ENCODE results near the gene ZNF426.
"Not testable (repeated sequence)": the region's sequence is repeated elsewhere in the genome, so short reads cannot be mapped to it uniquely, and the experiment has no call there.

ZNF426 gene

DNA sequence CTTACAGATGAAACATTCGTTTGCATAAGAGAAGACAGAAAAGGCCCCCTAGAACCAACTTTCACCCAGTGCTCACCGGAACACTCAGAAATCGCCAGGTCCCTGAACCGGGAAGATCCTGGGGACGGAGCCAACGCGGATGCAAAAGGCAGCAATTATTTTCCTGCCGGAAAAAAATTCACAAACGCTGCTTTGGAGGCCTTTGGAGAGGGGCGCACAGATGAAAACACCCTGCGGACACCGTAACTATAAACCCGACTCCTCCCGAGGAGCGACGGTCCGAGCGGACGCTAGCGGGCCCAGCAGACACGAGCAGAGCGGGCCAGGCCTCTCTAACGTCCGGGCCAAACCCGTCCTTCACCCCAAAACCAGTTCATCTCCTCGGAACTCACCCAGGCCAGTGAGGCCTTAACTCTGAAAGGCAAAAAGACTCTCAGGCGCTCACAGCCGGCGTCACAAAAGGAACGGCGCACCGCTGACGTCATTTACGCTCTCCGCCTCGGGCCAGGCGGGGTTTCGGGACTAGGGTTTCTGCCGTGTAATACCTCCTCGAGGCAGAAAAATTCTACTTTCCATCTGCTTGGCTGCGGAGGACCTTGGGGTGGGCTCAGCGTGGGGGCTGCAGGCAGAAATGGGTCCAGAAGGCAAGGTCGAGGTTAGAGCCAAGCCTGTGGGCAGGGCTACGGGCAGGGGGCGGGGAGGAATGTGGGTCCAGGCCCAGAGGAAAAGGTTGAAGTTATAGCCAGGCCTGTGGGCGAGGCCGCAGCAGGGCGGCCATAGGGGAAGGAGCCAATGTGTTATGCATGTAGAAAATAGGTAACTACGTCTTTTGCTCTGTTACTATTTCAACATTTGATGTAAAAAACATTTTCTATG is at the start of gene ZNF426:
TSS of gene ZNF426 (minus strand) at position 463 of the 876 bp plus-strand sequence. CDS start 2,413 bp downstream, outside the sequence.
- peak; percentile 55 for DNase-seq

DNA sequence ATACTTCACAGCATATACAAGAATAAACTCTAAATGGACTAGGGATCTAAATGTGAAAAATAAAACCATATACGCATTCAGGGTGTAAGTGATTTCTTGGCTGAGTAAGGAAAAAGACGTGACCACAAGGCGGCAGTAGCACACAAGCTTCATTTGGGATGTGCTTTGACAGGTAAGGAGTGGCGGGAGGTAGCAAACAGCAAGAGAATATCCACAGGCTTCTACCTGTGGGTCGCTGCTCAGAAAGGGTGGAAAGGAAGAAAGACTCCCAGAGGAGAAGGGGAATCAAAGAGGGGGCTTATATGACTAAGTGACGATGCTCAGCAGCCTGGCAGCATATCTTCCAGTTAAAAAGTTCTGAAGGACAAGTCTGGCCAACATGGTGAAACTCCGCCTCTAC is 48.3 kb upstream of the ZNF426 start:
- peak; percentile 36 for DNase-seq

DNA sequence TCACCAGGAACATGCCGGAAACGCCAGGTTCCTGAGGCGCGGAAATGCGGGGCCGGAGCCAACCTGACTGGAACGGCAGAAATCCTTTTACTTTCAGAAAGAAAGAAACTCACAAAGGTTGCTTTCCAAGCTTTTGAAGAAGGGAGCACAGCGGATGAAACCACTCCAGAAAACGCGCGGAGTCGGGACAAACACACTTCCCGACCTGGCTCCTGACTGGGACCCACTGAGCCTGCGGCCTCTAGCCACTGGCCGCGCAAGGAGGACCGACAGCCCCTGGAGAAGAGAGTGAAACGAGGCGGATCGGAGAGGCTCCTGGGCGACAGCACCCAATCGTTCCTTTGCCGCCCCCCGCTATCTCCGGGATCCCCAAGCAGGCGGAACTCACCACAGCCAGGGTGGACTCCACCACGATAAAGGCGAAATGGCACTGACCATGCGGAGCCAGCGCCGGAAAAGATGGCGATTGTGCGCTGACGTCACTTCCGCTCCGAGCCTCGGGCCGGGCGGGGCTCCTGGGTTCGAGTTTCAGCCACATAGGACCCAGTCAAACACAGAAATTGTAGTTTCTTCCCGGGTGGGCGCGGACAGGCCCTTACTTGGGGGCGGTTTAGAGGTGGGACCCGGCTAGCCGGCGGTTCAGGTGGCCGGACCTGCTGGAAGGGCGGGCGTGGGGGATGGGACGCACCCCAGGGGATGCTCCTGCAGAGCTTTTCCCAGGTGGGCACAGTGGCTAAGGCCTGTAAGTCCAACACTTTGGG is 45.8 kb upstream of the ZNF426 start, which contains the start of gene ZNF121:
TSS of gene ZNF121 (minus strand) at position 432 of the 761 bp plus-strand sequence. CDS start 16,407 bp downstream, outside the sequence.
- DNase-seq, result peak; percentile 74

DNA sequence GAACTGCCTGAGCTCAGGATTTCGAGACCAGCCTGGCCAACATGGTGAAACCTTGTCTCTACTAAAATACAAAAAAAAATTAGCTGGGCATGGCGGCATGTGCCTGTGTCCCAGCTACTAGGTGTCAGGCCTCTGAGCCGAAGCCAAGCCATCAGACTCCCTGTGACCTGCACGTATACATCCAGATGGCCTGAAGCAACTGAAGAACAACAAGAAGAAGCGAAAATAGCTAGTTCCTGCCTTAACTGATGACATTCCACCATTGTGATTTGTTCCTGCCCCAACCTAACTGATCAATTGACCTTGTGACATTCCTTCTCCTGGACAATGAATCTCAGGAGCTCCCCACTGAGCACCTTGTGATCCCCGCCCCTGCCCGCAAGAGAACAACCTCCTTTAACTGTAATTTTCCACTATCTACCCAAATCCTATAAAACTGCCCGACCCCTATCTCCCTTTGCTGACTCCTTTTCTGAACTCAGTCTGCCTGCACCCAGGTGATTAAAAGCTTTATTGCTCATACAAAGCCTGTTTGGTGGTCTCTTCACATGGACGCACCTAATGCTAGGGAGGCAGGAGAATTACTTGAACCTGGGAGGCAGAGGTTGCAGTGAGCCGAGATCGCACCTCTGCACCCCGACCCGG is 43.8 kb upstream of the ZNF426 start:
- DNase-seq, result not testable (repeated sequence)

DNA sequence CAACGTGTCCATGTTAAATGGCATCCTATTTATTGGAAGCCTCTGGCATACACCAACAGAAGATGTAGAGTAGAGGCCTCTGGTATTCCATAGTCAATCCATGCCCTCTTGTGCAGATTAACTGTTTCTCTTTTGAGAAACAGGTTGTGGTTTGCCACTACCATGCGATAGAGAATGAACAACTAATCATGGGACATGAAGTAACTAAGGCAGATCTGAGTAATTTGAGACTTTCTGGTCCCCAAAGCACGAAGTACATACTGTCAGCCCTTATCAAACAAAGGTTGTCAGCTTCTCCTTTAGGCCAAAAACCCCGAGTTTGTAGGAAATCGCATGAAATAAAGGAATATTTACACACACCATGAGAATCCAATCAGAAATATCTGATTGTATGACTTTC is 42.3 kb upstream of the ZNF426 start:
- DNase-seq, result no peak

DNA sequence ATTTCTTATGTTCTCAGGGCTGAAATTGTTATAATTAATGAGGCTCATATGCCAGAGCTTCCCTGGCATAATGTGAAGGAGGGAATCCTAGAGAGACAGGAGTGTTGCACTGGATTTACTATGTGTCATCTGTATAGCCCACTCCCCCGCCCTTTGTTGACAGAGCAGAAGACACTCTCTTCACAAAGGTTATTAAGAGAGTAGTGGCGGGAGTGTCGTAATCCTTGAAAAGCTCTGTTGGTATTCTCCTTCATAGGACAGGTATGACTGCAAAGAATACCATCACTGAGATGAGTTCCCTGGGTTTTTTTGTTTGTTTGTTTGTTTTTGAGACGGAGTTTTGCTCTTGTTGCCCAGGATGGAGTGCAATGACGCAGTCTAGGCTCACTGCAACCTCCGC is 31.8 kb upstream of the ZNF426 start:
- no peak for DNase-seq

DNA sequence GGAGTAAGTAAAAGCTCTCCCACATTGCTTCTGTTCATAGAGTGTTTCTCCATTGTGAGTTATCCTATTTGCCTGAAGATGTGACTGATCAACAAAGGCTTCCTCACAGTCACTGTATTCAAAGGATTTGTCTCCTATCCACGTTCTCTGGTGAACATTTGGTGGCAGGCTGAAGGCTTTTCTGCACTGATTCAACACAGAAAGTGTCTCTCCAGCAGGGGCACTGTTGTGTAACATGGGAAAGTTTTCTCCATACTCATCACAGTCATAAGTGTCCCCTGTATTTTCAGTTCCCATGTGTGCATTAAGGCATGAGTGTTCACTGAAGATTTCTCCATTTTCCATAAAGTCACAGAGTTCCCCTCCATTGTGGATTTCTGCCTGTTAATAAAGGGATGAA is 28.3 kb upstream of the ZNF426 start:
- no peak for DNase-seq

DNA sequence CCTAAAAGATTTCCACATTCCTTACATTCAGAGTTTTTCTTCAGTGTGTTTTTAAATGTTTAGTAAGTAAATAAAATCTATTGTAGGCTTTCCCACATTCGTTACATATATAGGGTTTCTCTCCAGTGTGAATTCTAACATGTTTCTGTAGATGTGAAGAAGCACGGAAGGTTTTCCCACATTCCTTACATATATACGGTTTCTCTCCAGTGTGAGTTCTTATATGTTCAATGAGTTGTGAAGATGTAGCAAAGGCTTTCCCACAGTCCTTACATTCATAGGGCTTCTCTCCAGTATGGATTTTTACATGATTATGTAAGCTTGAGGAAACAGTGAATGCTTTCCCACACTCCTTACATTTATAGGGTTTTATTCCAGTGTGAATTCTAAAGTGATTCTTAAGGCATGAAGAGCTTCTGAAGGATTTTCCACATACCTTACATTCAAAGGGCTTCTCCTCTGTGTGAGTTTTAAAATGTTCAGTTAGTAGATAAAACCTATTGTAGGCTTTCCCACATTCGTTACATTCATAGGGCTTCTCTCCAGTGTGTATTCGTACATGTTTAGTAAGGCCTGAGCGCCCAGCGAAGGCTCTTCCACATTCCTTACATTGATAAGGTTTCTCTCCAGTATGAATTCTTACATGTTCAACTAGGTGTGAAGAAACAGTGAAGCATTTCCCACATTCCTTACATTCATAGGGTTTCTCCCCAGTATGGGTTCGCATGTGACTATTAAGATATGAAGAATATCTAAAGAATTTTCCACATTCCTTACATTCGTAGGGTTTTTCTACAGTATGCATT is 27.7 kb upstream of the ZNF426 start:
- no peak for DNase-seq

DNA sequence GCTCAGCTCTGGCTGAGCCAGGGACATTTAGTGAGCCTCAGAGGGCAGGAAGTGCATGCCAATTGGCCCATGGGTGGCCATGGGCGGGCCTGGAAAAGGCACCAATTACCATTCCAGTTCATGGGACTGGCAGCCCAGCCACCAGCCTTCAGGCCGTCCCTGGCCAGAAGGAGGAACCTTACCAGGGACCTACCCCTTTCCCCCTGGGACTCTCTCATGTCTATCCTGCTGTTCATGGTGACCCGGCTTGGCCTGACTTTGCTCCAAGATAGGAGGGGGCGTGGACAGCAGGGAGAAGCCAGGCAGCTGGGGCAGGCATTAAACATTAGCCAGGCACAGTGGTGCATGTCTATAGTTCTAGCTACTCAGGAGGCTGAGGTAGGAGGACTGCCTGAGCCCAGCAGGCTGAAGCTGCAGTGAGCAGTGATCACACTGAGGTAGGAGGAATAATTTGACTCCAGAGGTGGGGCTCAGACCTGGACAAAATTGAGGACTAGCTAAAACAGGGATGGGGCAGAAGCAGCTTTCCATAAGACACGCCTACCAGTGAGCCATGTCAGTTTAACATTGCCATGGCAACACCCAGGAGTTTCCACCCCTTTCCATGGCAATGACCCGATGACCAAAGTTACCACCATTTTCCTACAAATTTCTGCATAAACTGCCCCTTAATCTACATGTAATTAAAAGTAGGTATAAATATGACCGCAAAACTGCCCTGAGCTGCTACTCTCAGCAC is 14.3 kb upstream of the ZNF426 start:
- no peak for DNase-seq

DNA sequence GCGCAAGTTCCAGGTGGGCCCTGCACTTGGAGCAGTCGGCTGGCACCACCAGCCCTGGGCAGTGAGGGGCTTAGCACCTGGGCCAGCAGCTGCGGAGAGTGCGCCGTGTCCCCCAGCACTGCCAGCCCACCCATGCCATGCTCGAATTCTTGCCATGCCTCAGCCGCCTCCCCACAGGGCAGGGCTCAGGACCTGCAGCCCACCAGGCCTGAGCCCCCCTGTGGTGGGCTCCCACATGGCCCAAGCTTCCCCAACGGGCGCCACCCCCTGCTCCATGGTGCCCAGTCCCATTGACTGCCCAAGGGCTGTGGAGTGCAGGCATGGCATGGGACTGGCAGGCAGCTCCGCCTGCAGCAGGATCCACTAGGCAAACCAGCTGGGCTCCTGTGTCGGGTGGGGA is 9.4 kb upstream of the ZNF426 start:
- DNase-seq, result no peak

DNA sequence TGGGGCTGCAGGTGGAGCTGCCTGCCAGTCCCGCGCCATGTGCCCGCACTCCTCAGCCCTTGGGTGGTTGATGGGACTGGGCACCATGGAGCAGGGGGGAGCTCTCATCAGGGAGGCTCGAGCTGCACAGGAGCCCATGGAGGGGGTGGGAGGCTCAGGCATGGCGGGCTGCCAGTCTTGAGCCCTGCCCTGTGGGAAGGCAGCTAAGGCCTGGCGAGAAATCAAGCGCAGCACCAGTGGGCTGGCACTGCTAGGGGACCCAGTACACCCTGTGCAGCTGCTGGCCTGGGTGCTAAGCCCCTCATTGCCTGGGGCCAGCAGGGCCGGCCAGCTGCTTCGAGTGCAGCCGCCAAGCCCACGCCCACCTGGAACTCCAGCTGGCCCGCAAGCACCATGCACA is 2.8 kb upstream of the ZNF426 start:
- DNase-seq, result not testable (repeated sequence)

DNA sequence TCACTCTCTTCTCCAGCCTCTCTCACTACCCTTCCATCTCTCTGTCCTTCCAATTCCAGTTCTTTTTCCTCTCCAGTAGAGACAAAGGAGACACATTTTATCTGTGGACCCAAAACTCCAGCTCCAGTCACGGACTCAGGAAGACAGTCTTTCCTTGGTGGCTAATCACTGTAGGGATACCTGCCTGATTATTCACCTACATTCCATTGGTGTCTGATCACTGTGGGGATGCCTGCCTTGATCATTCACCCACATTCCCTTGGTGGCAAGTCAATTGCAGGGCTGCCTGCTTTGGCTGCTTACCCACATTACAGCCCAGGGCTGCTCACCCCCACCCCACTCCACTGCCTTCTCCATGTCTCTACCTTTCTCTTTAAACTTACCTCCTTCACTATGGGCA is 1.5 kb upstream of the ZNF426 start:
- DNase-seq, result not testable (repeated sequence)

DNA sequence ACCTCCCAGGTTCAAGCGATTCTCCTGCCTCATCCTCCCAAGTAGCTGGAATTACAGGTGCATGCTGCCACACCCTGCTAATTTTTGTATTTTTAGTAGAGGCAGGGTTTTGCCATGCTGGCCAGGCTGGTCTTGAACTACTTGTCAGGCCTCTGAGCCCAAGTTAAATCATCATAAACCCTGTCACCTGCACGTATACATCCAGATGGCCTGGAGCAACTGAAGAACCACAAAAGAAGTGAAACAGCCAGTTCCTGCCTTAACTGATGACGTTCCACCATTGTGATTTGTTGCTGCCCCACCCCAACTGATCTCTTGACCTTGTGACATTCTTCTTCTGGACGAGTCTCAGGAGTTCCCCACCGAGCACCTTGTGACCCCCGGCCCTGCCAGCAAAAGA is 756 bp upstream of the ZNF426 start:
- DNase-seq, result not testable (repeated sequence)

DNA sequence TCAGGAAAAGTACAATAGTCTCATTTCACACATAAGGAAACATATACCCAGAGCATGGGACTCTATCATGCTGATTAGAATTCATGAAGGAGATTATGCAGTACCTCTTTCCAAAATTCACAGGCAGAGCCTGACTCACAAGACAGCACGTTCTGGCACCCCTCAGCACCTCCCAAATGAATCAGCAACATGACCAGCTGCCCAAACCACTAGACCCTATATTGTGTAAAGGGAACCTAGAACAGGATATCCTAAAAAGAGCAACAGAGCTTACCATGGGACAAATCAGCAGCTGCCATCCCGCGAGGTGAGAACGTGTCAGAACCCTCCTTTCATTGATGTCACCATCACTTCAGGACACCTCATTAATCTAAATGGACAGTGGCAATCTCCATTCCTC is 2.5 kb downstream of the ZNF426 start:
- DNase-seq, result no peak

DNA sequence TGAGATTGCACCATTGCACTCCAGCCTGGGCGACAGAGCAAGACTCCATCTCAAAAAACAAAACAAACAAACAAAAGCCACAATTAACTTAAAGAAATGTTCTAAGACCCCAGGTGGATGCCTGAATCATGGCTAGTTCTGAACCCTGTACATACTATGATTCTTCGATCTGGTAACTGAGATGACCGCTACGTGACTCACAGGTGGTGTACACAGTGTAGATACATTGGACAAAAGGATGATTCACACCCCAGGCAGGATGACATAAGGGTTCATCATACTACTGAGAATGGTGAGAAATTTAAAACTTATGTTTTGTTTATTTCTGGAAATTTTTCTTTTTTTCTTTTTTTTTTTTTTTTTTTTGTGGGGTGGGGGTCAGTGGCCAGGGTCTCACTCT is 6.5 kb downstream of the ZNF426 start:
- no peak for DNase-seq

DNA sequence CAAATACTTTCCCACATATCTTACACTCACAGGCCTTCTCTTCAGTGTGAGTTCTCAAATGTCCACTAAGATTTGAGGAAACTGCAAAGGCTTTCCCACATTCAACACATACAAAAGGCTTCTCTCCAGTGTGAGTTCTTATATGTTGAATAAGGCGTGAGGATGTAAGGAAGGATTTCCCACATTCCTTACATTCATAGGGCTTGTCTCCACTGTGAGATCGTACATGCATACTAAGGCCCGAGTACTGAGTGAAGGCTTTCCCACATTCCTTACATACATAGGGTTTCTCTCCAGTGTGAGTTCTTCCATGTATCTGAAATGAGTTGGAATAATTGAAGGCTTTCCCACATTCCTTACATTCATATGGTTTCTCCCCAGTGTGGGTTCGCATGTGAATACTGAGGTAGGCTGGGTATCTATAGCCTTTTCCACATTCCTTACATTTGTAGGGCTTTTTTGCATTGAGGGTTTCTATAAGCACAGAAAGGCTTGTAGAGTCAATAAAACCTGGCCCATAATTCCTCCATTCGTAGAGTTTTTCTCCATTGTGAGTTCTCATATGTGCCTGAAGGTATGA is 9.6 kb downstream of the ZNF426 start:
- DNase-seq, result no peak

DNA sequence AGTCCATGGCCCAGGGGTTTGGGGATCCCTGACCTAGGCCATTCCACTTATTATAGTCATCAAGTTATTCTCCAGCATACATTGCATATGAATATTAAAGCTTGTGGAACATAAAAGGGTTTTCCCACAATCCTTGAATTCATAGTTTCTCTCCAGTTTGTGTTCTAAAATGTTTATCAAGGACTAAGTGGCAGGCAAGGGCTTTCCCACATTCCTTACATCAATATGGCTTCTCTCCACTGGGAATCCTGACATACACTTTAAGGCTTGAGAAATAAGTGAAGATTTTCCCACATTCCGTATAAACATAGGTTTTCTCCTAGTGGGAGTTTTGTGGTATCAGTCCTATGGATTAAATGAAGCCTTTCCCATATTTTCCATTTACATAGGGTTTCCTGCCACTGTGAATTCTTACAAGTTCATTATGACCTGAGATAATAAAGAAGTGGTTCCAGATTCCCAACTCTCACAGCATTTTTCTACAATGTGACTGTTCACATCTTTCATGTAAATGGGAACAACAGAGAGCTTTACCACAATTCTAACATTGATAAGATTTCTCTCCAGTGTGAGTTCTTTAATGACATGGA is 14.5 kb downstream of the ZNF426 start:
- no peak for DNase-seq

DNA sequence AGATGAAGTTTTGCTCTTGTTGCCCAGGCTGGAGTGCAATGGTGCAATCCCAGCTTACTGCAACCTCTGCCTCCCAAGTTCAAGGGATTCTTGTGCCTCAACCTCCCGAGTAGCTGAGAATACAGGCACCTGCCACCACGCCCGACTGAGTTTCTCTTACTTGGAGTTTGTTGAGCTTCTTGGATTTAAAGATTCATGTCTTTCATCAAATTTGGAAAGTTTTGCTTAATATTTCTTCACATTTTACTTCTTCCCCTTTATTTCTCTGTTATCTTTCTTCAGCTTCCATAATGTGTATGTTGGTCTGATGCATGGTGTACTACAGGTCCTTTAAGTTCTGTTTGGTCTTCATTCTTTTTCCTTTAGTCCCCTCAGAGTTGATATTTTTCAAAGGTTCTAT is 31.2 kb downstream of the ZNF426 start:
- DNase-seq, result no peak

DNA sequence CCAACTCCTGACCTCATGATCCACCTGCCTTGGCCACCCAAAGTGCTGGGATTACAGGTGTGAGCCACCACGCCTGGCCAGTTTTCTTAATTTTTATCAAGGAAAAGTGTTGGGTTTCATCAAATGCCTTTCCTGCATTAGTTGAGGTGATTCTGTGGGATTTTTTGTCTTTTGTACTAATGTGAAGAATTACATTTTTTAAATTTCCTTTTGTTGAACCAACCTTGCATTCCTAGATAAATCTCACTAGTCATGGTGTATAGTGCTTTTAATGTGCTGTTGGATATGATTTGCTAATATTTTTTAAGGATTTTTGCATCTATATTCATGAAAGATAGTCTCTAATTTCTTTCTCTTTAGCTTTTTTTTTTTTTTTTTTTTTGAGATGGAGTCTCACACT is 37.6 kb downstream of the ZNF426 start:
- no peak for DNase-seq

DNA sequence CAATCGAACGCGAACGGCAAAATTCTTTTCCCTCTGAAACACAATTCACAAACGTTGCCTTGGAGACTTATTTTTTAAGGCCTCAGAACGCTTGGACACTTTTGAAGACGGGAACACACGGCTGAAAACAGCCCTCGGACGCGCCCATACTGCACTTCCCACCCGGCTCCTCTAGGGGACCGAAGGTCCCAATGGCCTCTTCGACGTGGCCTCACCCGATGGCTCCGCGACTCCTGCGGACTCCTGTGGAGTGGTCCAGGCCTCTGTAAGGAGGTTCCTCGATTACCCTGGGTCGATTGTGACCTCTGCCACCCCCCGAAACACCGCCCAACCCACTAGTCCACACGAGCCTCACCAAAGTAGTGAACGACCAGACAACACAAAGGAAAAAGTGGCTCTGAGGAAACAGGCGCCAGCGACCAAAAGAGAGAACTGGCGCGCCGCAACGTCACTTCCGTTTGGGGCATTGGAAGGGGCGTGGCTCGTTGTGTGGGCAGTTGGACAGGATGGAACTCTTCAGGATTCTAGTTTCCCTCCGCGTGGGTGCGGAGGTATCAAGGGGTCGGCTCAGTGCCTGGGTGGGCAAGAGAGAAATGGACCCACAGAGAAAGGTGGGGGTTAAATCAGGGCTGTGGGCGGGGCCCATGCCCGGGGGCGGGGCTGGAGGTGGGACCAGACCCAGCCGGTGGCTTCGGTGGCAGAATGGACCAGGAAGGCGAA is 40.1 kb downstream of the ZNF426 start, which contains the start of gene ZNF560:
TSS of gene ZNF560 (minus strand) at position 434 of the 720 bp plus-strand sequence. CDS start 23,303 bp downstream, outside the sequence.
- no peak for DNase-seq

Measured in NK-92 treated with Interleukin-12 subunit alpha and Interleukin-12 subunit beta, amount 100 ng/mL, for 24 hours (cell line).